ENCODE results near the gene POLR3GL.
A peak's percentile ranks its signal among the peaks of the same experiment; 100 is the strongest.
"Not testable (repeated sequence)": the region's sequence is repeated elsewhere in the genome, so short reads cannot be mapped to it uniquely, and the experiment has no call there.

Gene POLR3GL, protein sequence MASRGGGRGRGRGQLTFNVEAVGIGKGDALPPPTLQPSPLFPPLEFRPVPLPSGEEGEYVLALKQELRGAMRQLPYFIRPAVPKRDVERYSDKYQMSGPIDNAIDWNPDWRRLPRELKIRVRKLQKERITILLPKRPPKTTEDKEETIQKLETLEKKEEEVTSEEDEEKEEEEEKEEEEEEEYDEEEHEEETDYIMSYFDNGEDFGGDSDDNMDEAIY

DNA sequence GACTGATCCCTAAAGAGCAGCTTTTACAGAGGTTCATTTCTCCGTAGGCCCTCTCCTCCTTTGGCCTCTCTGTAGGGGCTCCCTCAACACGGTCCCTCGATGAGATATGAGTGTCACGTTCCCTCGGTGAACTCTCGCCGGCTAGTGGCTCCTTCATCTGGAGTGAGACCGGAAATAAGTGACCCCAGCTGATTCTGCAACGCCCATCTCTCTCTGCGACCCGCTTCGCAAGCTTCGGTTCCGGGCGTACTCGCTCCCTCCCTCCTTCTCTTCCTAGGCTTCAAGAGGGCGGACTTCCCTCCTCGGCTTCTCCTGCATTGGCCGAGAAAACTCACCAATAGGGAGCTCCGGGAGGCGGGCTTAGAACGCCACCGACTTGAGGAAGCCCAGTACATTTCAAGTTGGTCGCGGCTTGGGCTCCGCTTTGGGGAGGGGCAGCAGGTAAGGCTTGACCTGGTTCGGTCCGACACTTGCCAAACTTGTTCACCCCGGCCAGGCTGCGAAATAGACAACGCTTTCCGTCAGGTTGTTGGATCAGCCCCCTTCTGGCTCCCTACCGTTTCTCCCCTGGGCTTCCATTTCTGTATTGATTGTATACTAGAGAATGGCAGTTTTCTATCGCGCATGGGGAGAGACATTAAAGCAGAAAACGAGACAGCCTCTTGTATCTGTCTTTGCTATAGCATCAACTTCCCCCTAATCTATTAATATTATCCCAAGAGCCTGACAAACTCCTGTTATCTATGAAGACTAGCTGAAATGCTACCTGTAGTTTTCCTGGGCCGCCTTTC is at the start of gene POLR3GL, which contains the start of gene ANKRD34A:
Gene POLR3GL (plus strand): TSS at position 363 of the 791 bp plus-strand sequence. CDS start 10,176 bp downstream, outside the sequence.
Gene ANKRD34A (minus strand): TSS at position 248 of the 791 bp plus-strand sequence. CDS start 2,816 bp downstream, outside the sequence.
- in situ Hi-C loops (cut with MboI; ENCODE audit: low sequenced_read_pairs, unreplicated experiment): no loop called here
- TF ChIP-seq CTCF (IDR thresholded peaks at IDR 0.05; ENCODE audit: borderline replicate concordance, control extremely low read depth, extremely low read depth, insufficient read depth, missing control alignments): no peak
- DNase-seq (ENCODE audit: low spot score): peak; percentile 90

- DNase-seq (ENCODE audit: low spot score): no peak
- in situ Hi-C loops (cut with MboI; ENCODE audit: low sequenced_read_pairs, unreplicated experiment): no loop called here
- no peak for TF ChIP-seq CTCF (IDR thresholded peaks at IDR 0.05; ENCODE audit: borderline replicate concordance, control extremely low read depth, extremely low read depth, insufficient read depth, missing control alignments)
These were observed 47.7 kb upstream of the POLR3GL start for GRCh38 chr1:145916745-145917144.

DNA sequence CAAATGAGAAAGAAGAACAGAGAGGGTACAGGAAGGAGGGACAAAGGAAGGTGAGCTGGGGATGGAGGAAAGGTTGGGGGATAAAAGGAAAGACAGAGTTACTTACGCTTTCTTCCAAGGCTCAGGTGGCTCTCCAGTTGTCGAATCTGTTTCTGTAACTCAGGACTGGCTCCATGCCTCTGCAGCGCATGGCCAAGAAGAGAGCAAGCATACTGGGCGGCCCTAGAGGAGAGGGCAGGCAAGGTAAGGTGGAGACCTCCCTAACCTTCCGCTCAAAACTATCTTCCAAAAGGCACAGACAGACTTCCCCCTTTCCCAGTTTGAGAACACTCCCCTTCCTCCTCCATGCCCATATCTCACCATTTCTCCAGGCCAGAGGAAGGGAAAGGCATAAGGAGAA is 46.9 kb upstream of the POLR3GL start:
- in situ Hi-C loops (cut with MboI; ENCODE audit: low sequenced_read_pairs, unreplicated experiment): no loop called here

GRCh38 chr1:145918144-145918991 is 46.1 kb upstream of the POLR3GL start, which contains the start of gene PEX11B:
PEX11B (minus strand) TSS chr1:145918717; CDS start chr1:145918688, 29 bp downstream.
- in situ Hi-C loops (cut with MboI; ENCODE audit: low sequenced_read_pairs, unreplicated experiment): no loop called here
- peak; percentile 93 for DNase-seq (ENCODE audit: low spot score)
- TF ChIP-seq CTCF (IDR thresholded peaks at IDR 0.05; ENCODE audit: borderline replicate concordance, control extremely low read depth, extremely low read depth, insufficient read depth, missing control alignments): no peak

More for the DNA sequence above, 46.9 kb upstream of the POLR3GL start:
- TF ChIP-seq CTCF (IDR thresholded peaks at IDR 0.05; ENCODE audit: borderline replicate concordance, control extremely low read depth, extremely low read depth, insufficient read depth, missing control alignments): no peak
- no peak for DNase-seq (ENCODE audit: low spot score)

DNA sequence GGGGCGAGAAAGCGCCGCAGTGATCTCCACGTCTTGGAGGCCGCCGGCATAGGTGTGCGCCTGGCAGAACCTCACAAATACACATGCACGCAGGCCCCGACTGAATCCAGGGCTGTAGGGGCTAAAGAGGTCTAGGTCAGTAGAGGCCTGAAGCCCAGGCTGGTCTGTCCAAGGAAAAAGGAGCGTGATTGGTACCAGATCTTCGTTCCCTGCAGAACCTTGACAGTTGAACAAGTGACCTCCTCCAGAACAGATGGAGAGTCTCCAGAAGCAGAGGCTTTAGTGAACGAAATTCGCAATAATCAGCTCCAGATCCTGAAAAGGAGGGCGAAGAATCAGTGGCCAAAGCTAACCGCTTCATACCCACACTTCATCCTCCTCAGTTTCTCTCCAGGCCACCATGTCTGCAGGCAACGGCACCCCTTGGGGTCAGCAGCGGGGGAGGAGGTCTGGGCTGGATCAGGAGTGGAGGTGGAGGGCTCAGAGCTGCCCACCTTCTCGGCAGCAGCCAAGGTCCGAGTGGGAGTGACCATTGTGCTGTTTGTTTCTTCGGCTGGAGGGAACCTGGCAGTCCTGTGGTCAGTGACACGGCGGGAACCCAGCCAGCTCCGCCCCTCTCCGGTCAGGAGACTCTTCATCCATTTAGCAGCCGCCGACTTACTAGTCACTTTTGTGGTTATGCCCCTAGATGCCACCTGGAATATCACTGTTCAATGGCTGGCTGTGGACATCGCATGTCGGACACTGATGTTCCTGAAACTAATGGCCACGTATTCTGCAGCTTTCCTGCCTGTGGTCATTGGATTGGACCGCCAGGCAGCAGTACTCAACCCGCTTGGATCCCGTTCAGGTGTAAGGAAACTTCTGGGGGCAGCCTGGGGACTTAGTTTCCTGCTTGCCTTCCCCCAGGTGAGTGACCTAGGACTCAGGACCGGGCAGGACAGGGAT is 45.2 kb upstream of the POLR3GL start:
- no peak for TF ChIP-seq CTCF (IDR thresholded peaks at IDR 0.05; ENCODE audit: borderline replicate concordance, control extremely low read depth, extremely low read depth, insufficient read depth, missing control alignments)
- DNase-seq (ENCODE audit: low spot score): peak; percentile 52
- in situ Hi-C loops (cut with MboI; ENCODE audit: low sequenced_read_pairs, unreplicated experiment): no loop called here

DNA sequence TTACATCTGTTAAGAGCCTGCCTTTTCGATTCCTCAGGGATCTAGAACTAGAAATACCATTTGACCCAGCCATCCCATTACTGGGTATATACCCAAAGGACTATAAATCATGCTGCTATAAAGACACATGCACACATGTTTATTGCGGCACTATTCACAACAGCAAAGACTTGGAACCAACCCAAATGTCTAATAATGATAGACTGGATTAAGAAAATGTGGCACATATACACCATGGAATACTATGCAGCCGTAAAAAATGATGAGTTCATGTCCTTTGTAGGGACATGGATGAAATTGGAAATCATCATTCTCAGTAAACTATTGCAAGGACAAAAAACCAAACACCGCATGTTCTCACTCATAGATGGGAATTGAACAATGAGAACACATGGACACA is 44.2 kb upstream of the POLR3GL start:
- in situ Hi-C loops (cut with MboI; ENCODE audit: low sequenced_read_pairs, unreplicated experiment): not testable (repeated sequence)

More for the DNA sequence above, 44.2 kb upstream of the POLR3GL start:
- not testable (repeated sequence) for DNase-seq (ENCODE audit: low spot score)

Data from GM13976 (cell line).